HCT116 (cell line): ENCODE measurements around the gene OR11H7. TPM values are rescaled to one million over a fixed set of nuclear protein-coding genes. Genes with fewer than 3 reads are reported as not detected.

Experiments
- ATAC-seq: fragments of 200-7000 bp; cut with Tn5 transposase; 2 replicates; pipeline ENCODE4 v1.9.1; 2020; ENCODE audit warnings: mild to moderate bottlenecking, moderate library complexity
- BruUV-seq: library from RNA; stranded (reverse); fragments of 400-500 nt; replicated peaks from 2 replicates; lab custom pipeline; 2021; lab: Mats Ljungman, UMichigan
- CTCF ChIA-PET: fragments of 300-600 bp; sonication (Branson Sonifier 250); formaldehyde crosslinking; loops from one replicate; lab custom pipeline; 2021; ENCODE audit warnings: antibody characterized with exemption; lab: Charles Lee
- POLR2A ChIA-PET: fragments of 300-600, 350-600 bp; sonication (Branson Sonifier 250); formaldehyde crosslinking; loops from one replicate; lab custom pipeline; 2021; ENCODE audit warnings: antibody characterized with exemption; lab: Charles Lee
- RAD21 ChIA-PET, 2 experiments: fragments of 300-600 bp; sonication (Branson Sonifier 250); formaldehyde crosslinking; loops; one replicate each; lab custom pipeline; 2023; ENCODE audit warnings: low total read pairs in 2 of 2; ENCODE audit not compliant: uncharacterized antibody in 2 of 2, unreplicated experiment in 2 of 2, low non-redundant PET in 1 of 2; lab: Charles Lee
- DNase-seq: peaks from one replicate; pipeline ENCODE4 v3.0.0-alpha.2; 2010; ENCODE audit warnings: low read depth, low spot score
- H2AFZ ChIP-seq: fragments of 200-600 bp; shearing (Covaris generic), sonication (generic); 2 replicates; pipeline ENCODE4 v1.6.1; 2017; ENCODE audit warnings: low read depth, mixed run types, mixed read lengths, antibody characterized with exemption, low read length; ENCODE audit not compliant: poor library complexity, severe bottlenecking
- H3K27ac ChIP-seq: 2 replicates; pipeline ENCODE4 v1.5.1; 2012; ENCODE audit warnings: low read depth, low read length
- H3K27me3 ChIP-seq: fragments of 200-600 bp; sonication (generic); 2 replicates; pipeline ENCODE4 v1.6.1; 2016; ENCODE audit warnings: mixed run types, low read length, mixed read lengths; ENCODE audit not compliant: insufficient read depth
- H3K36me3 ChIP-seq, 2 experiments: fragments of 200-500 bp in 1 of 2; fragments of 200-600 bp in 1 of 2; sonication (Bioruptor generic) in 1 of 2; sonication (generic) in 1 of 2; 2 replicates each; pipeline versions ENCODE4 v1.5.1 to v1.6.1; 2014 to 2016; ENCODE audit warnings: low read length in 2 of 2, inconsistent platforms in 1 of 2, mixed read lengths in 1 of 2, mixed run types in 1 of 2; ENCODE audit not compliant: insufficient read depth in 2 of 2, control insufficient read depth in 1 of 2
- H3K4me1 ChIP-seq, 2 experiments: fragments of 200-600 bp in 1 of 2; sonication (generic) in 1 of 2; 2 replicates each; pipeline versions ENCODE4 v1.5.1 to v1.6.1; 2012 to 2017; ENCODE audit warnings: low read length in 2 of 2, inconsistent platforms in 1 of 2, mild to moderate bottlenecking in 1 of 2, mixed read lengths in 1 of 2, mixed run types in 1 of 2, moderate library complexity in 1 of 2; ENCODE audit not compliant: insufficient read depth in 2 of 2, control insufficient read depth in 1 of 2
- H3K4me2 ChIP-seq: fragments of 200-600 bp; sonication (generic); 2 replicates; pipeline ENCODE4 v1.6.1; 2017; ENCODE audit warnings: mixed run types, low read length, mixed read lengths
- H3K4me3 ChIP-seq, 2 experiments: fragments of 200-600 bp in 1 of 2; sonication (generic) in 1 of 2; replicated peaks in 1 of 2; 2 replicates each; pipeline ENCODE4 v1.5.1; 2011 to 2016; ENCODE audit warnings: low read length in 2 of 2, control low read depth in 1 of 2, low read depth in 1 of 2, mild to moderate bottlenecking in 1 of 2, mixed read lengths in 1 of 2, mixed run types in 1 of 2
- H3K79me2 ChIP-seq: fragments of 200-600 bp; sonication (generic); 2 replicates; pipeline ENCODE4 v1.6.1; 2017; ENCODE audit warnings: mild to moderate bottlenecking, mixed run types, low read length, moderate library complexity, mixed read lengths; ENCODE audit not compliant: insufficient read depth
- H3K9ac ChIP-seq: fragments of 200-600 bp; sonication (generic); 2 replicates; pipeline ENCODE4 v1.6.1; 2016; ENCODE audit warnings: low read length, mixed read lengths
- H3K9me2 ChIP-seq: fragments of 200-600 bp; sonication (generic), shearing (Covaris generic); 2 replicates; pipeline ENCODE4 v1.6.1; 2017; ENCODE audit warnings: mixed run types, mild to moderate bottlenecking, moderate library complexity; ENCODE audit not compliant: insufficient read depth
- H3K9me3 ChIP-seq, 2 experiments: fragments of 200-500 bp in 1 of 2; fragments of 200-600 bp in 1 of 2; sonication (Bioruptor generic) in 1 of 2; sonication (generic) in 1 of 2; 2 replicates each; pipeline ENCODE4 v1.6.1; 2014 to 2017; ENCODE audit warnings: low read length in 2 of 2, mixed read lengths in 2 of 2, inconsistent platforms in 1 of 2, low read depth in 1 of 2, mild to moderate bottlenecking in 1 of 2, mixed run types in 1 of 2, moderate library complexity in 1 of 2; ENCODE audit not compliant: control insufficient read depth in 1 of 2, insufficient read depth in 1 of 2
- H4K20me1 ChIP-seq: fragments of 200-600 bp; sonication (generic), shearing (Covaris generic); 2 replicates; pipeline ENCODE4 v1.6.1; 2017; ENCODE audit warnings: mixed run types, mild to moderate bottlenecking, moderate library complexity; ENCODE audit not compliant: insufficient read depth
- CBX3 ChIP-seq: IDR thresholded peaks from 2 replicates; pipeline ENCODE4 v1.6.1; 2012; ENCODE audit warnings: low read depth
- CTCF ChIP-seq, 3 experiments: fragments of 200-600 bp in 1 of 3; sonication (generic) in 1 of 3; IDR thresholded peaks in 2 of 3; conservative IDR thresholded peaks in 1 of 3; 2 replicates each; pipeline ENCODE4 v1.5.1; 2012 to 2017; ENCODE audit warnings: low read depth in 2 of 3, low read length in 2 of 3, antibody characterized with exemption in 1 of 3, borderline replicate concordance in 1 of 3, control low read depth in 1 of 3, mild to moderate bottlenecking in 1 of 3, mixed read lengths in 1 of 3, mixed run types in 1 of 3, moderate library complexity in 1 of 3; ENCODE audit not compliant: insufficient read depth in 1 of 3
- ELF1 ChIP-seq: IDR thresholded peaks from 2 replicates; pipeline ENCODE4 v1.6.1; 2012; ENCODE audit warnings: low read depth, borderline replicate concordance
- EZH2phosphoT487 ChIP-seq: fragments of 200-600 bp; IDR thresholded peaks from 2 replicates; pipeline ENCODE4 v1.6.1; 2018; ENCODE audit warnings: antibody characterized with exemption, borderline replicate concordance
- FOSL1 ChIP-seq: IDR thresholded peaks from 2 replicates; pipeline ENCODE4 v1.6.1; 2012; ENCODE audit warnings: low read depth
- POLR2A ChIP-seq: IDR thresholded peaks from 2 replicates; pipeline ENCODE4 v1.7.0; 2011; ENCODE audit warnings: borderline replicate concordance; ENCODE audit not compliant: insufficient read depth, insufficient read length; ENCODE audit errors: extremely low read depth
- POLR2AphosphoS5 ChIP-seq: IDR thresholded peaks from 2 replicates; pipeline ENCODE4 v1.6.1; 2011; ENCODE audit warnings: mild to moderate bottlenecking, low read depth, low read length, moderate library complexity
- RAD21 ChIP-seq: IDR thresholded peaks from 2 replicates; pipeline ENCODE4 v1.6.1; 2012; ENCODE audit warnings: low read depth, mild to moderate bottlenecking
- SIN3A ChIP-seq: IDR thresholded peaks from 2 replicates; pipeline ENCODE4 v1.6.1; 2012; ENCODE audit warnings: low read depth
- SRF ChIP-seq: IDR thresholded peaks from 2 replicates; pipeline ENCODE4 v1.6.1; 2012; ENCODE audit warnings: low read depth
- TCF7L2 ChIP-seq: IDR thresholded peaks from 2 replicates; pipeline ENCODE4 v1.7.0; 2011; ENCODE audit warnings: borderline replicate concordance, inconsistent platforms; ENCODE audit not compliant: insufficient read depth, insufficient read length; ENCODE audit errors: extremely low read depth
- ZFX ChIP-seq: fragments of 450-650 bp; IDR thresholded peaks from 2 replicates; pipeline ENCODE4 v1.6.1; 2017
- ZNF274 ChIP-seq: fragments of 200-500 bp; sonication (Bioruptor generic); IDR thresholded peaks from 2 replicates; pipeline ENCODE4 v1.6.1; 2014; ENCODE audit warnings: mild to moderate bottlenecking, low read depth, low read length, inconsistent platforms
- intact Hi-C: fragments of 100-400 bp; cut with micrococcal nuclease; formaldehyde crosslinking; loops from 2 replicates; pipeline ENCODE4 v1.10.0; 2022
- total RNA-seq: library from RNA; stranded (reverse); gene quantifications from one replicate; pipeline ENCODE4 v1.2.1, GENCODE V29; 2021; ENCODE audit not compliant: unreplicated experiment
- TF ChIP-seq, protein P1 (sequence below): IDR thresholded peaks from 2 replicates; pipeline ENCODE4 v1.6.1; 2012; ENCODE audit warnings: low read depth
- TF ChIP-seq, protein P2 (sequence below): IDR thresholded peaks from 2 replicates; pipeline ENCODE4 v1.6.1; 2011; ENCODE audit warnings: mild to moderate bottlenecking, low read length, moderate library complexity; ENCODE audit not compliant: insufficient replicate concordance; ENCODE audit errors: extremely low read depth

The OR11H7 gene
- total RNA-seq, 1 experiment from 2014 or later: not detected

- RAD21 ChIA-PET: no interaction called here
- Histone ChIP-seq H3K9me3 (no peaks in the 10 kb centered on the region), H3K9me2 (no peaks in the 10 kb centered on the region), H3K36me3 (no peaks in the 10 kb centered on the region), H3K4me1 (no peaks in the 10 kb centered on the region), H3K79me2 (no peaks in the 10 kb centered on the region), H3K27ac (no peak overlapping the region), H2AFZ (no peak overlapping the region), H3K4me2 (no peak overlapping the region), H3K4me3 (no peak overlapping the region), H3K27me3 (no peaks in the 10 kb centered on the region), H3K9ac (no peak overlapping the region), H4K20me1 (no peaks in the 10 kb centered on the region)
- intact Hi-C loops: no loop called here
- ATAC-seq (no peak), DNase-seq (no peak)
- TF ChIP-seq FOSL1 (no peak), RAD21 (no peak), ZFX (no peak), EZH2phosphoT487 (no peak), TCF7L2 (no peak), SIN3A (no peak), SRF (no peak)
- BruUV-seq: no TSS peak
- POLR2A ChIA-PET: no interaction called here
- CTCF ChIA-PET: no interaction called here
Measured at GRCh38 chr14:20180486-20180885, 48.3 kb upstream of the OR11H7 start.

DNA sequence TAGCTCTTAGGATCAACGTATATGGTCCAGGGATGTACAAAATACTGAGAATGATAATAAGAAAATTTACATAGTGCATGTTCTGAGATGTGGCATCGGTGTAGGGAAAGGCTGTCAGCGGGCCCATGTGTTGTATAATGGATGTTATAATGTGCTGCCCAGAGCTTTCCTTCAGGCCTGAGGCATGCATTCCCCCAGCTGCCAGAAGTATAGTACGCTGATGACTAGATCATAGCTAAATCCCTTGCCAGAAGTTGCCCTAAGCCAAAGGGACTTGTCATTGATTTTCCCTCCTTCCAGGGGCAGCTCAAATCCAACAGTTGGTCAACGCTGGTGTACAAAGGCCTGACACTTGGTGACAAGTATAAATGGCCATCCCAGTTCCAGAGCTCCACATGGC, 44.6 kb upstream of the OR11H7 start:
- Histone ChIP-seq H3K9ac (no peak overlapping the region), H3K4me3 (no peak overlapping the region), H3K36me3 (no peaks in the 10 kb centered on the region), H3K4me2 (no peak overlapping the region), H3K27me3 (no peaks in the 10 kb centered on the region), H3K4me1 (no peaks in the 10 kb centered on the region), H3K9me2 (no peaks in the 10 kb centered on the region), H3K79me2 (no peaks in the 10 kb centered on the region), H3K9me3 (no peaks in the 10 kb centered on the region), H2AFZ (no peak overlapping the region), H3K27ac (no peak overlapping the region), H4K20me1 (no peaks in the 10 kb centered on the region)
- no peak for DNase-seq
- ChIA-PET CTCF (no interaction called here), RAD21 (no interaction called here), POLR2A (no interaction called here)
- no TSS peak for BruUV-seq
- intact Hi-C loops: no loop called here
- ATAC-seq: no peak
- no peak for TF ChIP-seq POLR2AphosphoS5
- TF ChIP-seq ELF1: no peak
- no peak for TF ChIP-seq CBX3
- TF ChIP-seq, protein P1, sequence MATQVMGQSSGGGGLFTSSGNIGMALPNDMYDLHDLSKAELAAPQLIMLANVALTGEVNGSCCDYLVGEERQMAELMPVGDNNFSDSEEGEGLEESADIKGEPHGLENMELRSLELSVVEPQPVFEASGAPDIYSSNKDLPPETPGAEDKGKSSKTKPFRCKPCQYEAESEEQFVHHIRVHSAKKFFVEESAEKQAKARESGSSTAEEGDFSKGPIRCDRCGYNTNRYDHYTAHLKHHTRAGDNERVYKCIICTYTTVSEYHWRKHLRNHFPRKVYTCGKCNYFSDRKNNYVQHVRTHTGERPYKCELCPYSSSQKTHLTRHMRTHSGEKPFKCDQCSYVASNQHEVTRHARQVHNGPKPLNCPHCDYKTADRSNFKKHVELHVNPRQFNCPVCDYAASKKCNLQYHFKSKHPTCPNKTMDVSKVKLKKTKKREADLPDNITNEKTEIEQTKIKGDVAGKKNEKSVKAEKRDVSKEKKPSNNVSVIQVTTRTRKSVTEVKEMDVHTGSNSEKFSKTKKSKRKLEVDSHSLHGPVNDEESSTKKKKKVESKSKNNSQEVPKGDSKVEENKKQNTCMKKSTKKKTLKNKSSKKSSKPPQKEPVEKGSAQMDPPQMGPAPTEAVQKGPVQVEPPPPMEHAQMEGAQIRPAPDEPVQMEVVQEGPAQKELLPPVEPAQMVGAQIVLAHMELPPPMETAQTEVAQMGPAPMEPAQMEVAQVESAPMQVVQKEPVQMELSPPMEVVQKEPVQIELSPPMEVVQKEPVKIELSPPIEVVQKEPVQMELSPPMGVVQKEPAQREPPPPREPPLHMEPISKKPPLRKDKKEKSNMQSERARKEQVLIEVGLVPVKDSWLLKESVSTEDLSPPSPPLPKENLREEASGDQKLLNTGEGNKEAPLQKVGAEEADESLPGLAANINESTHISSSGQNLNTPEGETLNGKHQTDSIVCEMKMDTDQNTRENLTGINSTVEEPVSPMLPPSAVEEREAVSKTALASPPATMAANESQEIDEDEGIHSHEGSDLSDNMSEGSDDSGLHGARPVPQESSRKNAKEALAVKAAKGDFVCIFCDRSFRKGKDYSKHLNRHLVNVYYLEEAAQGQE: no peak
- no peak for TF ChIP-seq CTCF (IDR thresholded peaks at IDR 0.05 in 2 of 3, conservative IDR thresholded peaks at IDR 0.05 in 1 of 3; ENCODE audit: borderline replicate concordance in 1 of 3, insufficient read depth in 1 of 3, low read depth in 2 of 3, low read length in 2 of 3)
- no peak for TF ChIP-seq ZFX
- TF ChIP-seq ZNF274: no peak
- no peak for TF ChIP-seq POLR2A
- TF ChIP-seq, protein P2, sequence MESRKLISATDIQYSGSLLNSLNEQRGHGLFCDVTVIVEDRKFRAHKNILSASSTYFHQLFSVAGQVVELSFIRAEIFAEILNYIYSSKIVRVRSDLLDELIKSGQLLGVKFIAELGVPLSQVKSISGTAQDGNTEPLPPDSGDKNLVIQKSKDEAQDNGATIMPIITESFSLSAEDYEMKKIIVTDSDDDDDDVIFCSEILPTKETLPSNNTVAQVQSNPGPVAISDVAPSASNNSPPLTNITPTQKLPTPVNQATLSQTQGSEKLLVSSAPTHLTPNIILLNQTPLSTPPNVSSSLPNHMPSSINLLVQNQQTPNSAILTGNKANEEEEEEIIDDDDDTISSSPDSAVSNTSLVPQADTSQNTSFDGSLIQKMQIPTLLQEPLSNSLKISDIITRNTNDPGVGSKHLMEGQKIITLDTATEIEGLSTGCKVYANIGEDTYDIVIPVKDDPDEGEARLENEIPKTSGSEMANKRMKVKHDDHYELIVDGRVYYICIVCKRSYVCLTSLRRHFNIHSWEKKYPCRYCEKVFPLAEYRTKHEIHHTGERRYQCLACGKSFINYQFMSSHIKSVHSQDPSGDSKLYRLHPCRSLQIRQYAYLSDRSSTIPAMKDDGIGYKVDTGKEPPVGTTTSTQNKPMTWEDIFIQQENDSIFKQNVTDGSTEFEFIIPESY: no peak
